ENCODE results near the gene IL1RAPL1.

IL1RAPL1 gene

GRCh38 chrX:29530501-29530900 lies 943.3 kb downstream of the IL1RAPL1 start:
- DNase-seq (ENCODE audit: low read depth in 2 of 2), result no peak

DNA sequence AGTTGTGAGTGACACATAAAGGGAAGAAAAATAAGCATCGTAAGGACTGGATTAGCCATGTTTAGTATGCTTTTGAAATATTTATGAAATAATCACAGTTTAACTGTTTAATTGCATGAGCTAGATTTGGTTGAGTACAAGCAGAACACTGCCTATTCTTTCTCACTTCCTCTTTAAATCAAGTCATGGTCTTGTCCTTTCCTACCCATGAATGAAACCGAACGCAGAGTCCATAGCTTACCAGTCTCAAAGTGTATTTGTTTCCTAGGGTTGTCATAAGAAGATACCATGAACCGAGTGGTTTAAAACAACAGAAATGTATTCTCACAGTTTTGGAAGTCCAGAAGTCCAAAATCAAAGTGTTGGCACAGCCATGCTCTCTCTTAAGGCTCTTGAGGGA lies 944.1 kb downstream of the IL1RAPL1 start:
- no peak for DNase-seq (ENCODE audit: low read depth in 2 of 2)

DNA sequence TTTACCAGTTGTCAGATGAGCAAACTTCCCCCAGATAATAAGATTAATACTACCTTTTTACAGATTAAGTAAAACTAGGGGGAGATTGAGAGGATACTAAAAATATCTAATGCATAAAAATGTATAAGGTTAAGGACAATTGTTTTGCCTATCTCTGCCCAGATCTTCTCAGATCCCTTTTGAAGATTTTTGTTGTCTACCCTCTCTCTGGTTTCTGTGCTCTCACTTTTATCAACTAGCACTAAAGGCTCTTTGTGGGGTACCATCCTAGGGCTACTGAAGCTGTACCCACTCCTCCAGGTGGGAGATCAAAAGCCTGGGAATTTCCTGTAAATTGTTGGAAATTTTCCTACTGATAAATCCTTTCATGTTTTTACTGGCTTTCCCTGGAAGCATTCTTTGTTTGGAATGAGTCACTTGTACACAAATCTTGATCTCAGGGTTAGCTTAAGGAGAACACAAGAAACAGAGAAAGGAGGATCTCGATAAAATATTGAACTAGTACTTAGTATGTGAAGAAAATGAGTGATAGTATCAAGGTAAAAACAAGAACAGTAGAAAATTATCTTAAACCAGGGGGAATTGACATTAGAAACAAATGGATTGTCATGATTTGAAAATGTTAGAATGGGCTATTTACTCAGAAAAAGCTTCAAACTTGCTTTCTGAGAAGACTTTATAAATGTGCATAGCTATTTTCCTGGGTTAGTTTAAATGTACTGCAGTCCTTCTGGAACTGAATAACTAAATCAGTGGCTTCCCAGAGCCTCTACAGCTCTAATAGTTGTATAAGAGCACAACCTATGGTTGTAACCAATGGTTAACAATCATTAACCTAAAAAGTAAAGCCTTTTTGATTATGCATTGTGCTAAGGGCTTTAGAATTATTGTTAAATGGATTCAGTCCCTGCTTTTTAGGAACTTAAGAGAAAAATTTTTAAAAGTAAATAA lies 948.2 kb downstream of the IL1RAPL1 start:
- DNase-seq (ENCODE audit: low read depth in 2 of 2), result no peak

- no peak for DNase-seq (ENCODE audit: low read depth in 2 of 2)
These were observed 953.8 kb downstream of the IL1RAPL1 start for GRCh38 chrX:29541038-29541437.

- no peak for DNase-seq (ENCODE audit: low read depth in 2 of 2)
These were observed 954.9 kb downstream of the IL1RAPL1 start for GRCh38 chrX:29542152-29542551.

DNA sequence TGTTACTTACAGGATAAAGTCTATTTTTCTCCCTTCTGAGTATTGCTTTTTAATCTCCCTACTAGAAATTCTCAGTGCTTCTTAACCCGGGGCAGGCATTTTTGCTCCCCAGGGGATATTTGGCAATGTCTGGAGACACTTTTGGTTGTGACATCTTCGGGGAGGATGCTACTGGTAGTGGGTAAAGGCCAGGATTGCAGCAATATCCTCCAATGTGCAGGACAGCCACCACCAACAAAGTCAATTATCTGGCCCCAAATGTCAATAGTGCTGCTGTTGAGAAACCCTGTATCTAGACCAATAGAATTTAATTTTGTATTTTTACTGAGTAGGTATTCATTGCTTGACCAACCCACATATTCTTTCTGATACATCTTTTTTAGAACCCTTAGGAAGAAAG lies 958.6 kb downstream of the IL1RAPL1 start:
- no peak for DNase-seq (ENCODE audit: low read depth in 2 of 2)

DNA sequence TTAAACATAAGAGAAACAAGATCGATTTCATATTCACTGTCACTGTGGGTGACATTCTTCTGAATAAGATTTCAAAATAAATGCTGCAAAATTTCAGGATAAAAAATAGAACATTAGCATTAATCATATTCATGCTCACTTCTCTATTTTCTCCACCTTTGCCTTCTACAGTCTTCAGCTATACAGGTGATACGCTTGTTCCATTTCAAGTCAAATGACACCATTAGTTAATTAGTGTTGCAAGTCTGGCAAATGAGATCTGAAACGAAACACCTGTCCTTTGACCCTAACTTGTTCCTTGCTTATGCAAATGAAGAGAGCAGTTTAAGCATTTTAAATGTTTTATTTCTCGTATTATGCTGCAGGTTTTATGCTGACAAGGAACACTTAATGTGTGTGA lies 960.6 kb downstream of the IL1RAPL1 start:
- no peak for DNase-seq (ENCODE audit: low read depth in 2 of 2)

DNA sequence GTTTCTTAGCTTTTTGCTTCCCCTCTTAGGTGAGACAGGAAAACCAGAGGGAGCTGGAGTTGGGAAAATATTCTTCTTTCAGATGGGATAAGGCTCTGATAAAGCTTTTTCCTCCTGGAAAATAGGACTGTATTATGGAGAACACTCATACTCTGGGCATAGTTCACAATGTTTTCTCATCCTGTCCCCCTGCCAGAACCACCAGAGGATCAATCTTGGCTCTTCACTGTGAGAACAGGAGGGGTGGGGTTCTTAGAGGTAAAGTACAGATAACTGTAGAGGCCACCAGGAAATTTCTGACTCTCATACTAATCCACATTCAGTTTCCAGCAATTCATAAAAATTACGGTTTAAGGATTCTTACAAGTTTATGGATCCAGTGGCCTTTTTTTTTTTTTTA lies 966.3 kb downstream of the IL1RAPL1 start:
- DNase-seq (ENCODE audit: low read depth in 2 of 2), result no peak

DNA sequence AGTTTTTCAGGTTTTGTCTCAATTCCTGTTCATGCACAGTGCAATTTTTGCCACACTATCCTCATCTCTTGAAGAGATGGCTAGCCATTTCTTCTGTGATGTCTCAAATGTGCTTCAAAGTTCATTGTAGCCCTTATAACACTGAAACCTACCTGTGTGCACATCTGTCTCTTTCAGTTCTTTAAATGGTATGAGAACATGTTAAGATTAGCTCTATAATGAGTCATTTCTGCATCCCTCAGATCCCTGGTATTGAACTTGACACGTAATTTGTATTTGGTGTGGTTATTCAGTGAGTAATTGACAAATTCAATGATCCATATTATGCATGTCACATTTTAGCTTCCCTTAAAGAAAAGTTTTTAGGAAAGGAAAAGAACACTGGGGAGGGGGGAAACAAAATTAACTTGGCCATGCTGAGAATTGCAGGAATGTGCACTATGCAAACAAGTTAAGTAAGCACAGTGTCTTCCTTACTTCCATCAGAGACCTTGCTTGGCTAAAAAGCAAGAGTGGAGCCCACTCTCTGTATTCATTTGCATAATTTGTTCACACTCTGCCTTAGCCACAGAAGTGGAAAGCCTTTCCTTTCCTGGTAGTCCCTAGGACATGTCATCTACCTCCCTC lies 968.3 kb downstream of the IL1RAPL1 start:
- DNase-seq (ENCODE audit: low read depth in 2 of 2), result no peak

DNA sequence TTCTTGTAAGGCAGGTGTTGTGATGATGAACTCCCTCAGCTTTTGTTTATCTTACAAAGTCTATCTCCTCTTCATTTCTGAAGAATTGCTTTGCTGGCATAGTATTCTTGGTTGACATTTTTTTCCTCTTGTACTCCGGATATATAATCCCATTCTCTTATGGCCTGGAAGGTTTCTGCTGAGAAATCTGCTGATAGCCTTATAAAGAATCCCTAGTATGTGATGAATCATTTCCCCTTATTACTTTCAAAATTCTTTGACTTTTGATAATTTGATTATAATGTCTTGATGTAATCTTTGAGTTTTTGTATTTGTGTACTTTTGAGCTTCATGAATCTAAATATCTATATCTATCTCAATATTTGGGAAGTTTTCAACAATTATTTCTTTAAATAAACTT lies 972.8 kb downstream of the IL1RAPL1 start:
- DNase-seq (ENCODE audit: low read depth in 2 of 2), result no peak

- DNase-seq (ENCODE audit: low read depth in 2 of 2), result no peak
These were observed 974.2 kb downstream of the IL1RAPL1 start for GRCh38 chrX:29561417-29561816.

GRCh38 chrX:29580560-29580959 lies 993.3 kb downstream of the IL1RAPL1 start:
- DNase-seq (ENCODE audit: low read depth in 2 of 2), result no peak

DNA sequence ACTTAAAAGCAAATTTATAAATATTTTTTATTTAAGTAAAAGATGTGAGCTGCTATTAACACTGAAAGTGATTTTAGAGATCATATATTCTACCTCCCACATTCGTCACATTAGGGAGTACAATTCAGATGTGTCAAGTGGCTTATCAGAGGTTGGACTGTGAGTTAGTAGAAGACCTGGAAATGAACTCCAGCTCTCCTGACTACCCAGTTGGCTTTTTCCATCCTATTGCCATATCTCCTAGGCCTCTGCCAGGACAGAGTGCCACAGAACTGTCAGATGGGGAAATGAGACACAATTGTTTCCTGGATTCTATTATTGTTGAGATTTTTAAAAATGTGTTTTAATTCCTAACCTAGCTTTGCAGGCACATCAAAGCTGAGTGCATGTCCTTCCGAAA lies 994.0 kb downstream of the IL1RAPL1 start:
- DNase-seq (ENCODE audit: low read depth in 2 of 2), result no peak

DNA sequence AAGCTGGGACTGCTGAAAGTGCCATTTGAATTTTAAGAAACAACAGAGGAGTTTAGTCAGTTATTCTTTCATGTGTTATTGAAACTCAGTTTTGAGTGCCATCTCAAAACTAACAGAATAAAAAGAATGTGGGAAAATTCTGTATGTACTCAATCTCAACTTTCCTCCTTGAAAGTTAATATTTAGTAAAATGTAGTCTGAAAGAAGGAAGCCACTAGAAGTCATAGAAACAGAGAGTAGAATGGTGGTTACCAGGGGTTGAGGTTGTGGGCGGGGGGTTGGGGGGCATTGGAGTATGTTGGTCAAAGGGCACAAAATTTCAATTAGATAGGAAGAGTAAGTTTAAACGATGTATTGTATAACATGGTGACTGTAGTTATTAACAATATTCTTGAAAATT lies 999.9 kb downstream of the IL1RAPL1 start:
- no peak for DNase-seq (ENCODE audit: low read depth in 2 of 2)

DNA sequence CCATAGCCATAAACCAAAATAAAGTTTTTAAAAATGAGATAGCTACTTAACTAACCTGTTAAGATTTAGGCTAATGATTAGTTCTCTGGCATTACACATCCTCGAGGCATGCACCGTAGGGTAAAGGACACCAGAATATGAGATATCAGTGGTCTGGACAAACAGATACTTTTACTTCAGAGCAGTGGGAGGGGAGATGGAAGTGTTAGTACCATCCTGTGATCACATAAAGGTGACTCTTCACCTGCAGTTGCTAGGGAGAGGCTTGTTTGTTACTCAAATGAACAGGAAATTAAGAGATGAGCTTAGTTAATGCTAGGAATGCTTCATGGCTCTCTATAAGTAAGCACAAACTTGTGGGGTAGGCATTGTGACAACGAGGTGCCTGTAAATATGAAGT lies 1003.7 kb downstream of the IL1RAPL1 start:
- no peak for DNase-seq (ENCODE audit: low read depth in 2 of 2)

- DNase-seq (ENCODE audit: low read depth in 2 of 2), result no peak
These were observed 1017.1 kb downstream of the IL1RAPL1 start for GRCh38 chrX:29604381-29604780.

GRCh38 chrX:29617276-29617675 lies 1030.0 kb downstream of the IL1RAPL1 start:
- DNase-seq (ENCODE audit: low read depth in 2 of 2), result no peak

- DNase-seq (ENCODE audit: low read depth in 2 of 2), result no peak
These were observed 1030.5 kb downstream of the IL1RAPL1 start for GRCh38 chrX:29617725-29618124.

DNA sequence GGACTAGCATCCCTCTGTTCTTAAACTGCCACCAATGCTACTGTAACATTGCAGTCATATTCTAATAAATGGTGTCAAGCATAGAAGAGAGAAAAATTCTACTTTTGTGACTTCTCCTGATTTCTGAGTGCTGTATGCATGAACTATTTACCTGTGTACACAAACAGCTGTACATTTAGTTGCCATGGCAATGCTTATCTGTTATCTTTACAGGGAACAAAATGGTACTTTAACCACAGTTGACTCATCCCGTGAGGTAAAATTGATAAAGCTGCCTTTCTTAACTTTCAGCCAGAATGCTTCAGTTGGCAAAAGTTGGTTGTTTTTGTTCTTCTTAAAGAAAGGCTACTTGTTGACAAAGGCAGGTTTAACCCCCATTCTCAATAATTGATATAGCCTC lies 1040.6 kb downstream of the IL1RAPL1 start:
- DNase-seq (ENCODE audit: low read depth in 2 of 2), result no peak

GRCh38 chrX:29634516-29634915 lies 1047.3 kb downstream of the IL1RAPL1 start:
- no peak for DNase-seq (ENCODE audit: low read depth in 2 of 2)

- DNase-seq (ENCODE audit: low read depth in 2 of 2), result no peak
These were observed 1049.1 kb downstream of the IL1RAPL1 start for GRCh38 chrX:29636331-29636730.

DNA sequence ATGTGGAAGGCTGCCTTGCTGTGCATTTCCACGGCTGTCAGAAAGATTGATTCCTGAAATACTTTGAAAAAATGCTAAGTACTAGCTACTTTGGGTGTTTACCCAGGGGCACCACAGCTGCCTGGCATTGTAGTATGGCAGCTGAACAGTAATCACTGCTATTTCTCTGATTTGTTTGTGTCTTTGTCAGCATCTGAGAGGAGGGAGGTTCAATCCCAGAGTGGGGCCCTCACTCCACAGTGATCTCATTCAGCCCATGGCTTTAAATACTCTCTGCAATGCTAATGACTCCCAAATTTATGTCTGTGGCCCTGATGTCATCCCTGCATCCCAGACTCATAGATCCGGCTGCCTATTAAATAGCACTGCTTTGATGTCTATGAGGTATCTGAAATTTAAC lies 1052.9 kb downstream of the IL1RAPL1 start:
- no peak for DNase-seq (ENCODE audit: low read depth in 2 of 2)

DNA sequence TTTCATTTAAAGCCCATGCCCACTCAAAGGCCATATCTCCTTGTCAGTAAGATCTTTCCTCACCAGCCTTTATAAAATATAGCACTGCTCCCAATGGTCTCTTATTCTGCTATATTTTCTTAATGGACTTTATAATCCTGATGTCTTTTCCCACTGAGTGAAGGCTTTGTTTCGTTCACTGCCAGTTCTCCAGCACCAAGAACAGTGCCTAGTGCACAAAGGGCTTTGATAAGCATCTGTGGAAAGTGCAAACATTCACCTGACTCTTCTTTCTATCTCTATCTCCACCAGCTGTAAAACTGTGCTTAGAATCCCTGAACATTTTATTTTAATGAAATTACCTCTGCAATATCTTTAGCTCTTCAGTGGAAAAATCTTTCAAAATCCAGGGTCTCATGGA lies 1054.2 kb downstream of the IL1RAPL1 start:
- no peak for DNase-seq (ENCODE audit: low read depth in 2 of 2)
